ENCODE measurements around the gene SORD.
"Not testable (repeated sequence)": the region's sequence is repeated elsewhere in the genome, so short reads cannot be mapped to it uniquely, and the experiment has no call there.

SORD gene

DNA sequence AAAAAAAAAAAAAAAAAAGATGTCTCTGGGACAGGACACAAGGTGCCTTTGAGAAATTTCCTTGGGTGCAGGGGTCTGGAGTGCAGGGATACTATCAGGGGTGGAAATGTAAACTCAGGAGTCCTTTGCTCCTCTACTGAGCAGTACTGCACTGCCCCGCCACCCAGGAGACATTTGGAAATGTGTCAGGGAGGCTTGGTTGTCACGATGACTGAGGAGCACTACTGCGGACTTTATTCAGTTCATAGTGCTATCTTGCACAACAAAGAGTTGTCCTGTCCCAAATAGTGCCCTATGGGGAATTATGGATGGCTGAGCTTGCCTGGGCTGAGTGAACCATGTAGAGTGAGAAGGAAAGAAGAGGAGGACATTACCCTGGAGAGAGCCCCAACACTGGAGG is 2.6 kb downstream of the SORD start:
- DNase-seq: not testable (repeated sequence)

DNA sequence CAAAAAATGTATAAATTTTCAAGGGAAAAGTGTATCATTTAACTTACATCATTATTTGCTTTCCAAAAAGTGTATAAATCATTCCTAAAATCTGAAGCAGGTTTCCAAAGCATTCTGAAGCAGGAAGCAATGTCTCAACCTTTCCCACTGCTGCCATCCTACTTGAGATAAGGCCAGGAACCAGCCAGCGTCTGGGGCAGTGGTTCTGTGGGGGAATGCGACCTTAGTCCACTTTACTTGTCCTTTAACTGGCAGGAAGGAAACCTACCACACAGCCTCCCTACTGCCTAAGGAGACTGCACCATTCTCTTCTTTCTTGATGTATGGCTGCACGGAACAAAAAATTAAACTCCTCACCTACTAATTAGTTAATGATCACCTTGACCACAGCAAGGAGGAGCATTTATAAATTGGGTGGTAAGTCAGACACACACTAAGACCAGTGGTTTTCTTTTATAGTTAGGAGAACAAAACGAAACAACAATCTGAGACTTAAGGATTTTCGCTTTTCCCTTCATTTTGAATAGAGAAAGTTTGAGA is 3.7 kb downstream of the SORD start:
- no peak for DNase-seq

DNA sequence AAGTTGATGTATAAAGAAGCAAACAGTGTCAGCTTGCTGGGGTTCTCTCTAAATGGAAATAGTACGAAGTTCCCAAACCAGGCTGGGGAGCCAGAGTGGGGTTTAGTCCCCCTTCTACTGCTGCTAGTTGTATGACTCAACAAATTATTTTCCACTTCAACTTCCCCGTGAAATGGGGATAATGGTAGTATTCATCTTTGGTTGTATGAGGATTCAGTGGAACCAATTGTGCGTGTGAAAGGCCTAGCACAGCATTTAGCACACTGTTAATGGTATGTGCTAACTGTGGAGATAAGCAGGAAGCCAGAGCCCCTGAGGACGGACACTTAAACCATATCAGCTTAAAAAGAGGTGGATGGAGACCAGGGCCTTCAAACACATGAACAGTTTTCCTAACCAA is 4.2 kb downstream of the SORD start:
- no peak for DNase-seq

DNA sequence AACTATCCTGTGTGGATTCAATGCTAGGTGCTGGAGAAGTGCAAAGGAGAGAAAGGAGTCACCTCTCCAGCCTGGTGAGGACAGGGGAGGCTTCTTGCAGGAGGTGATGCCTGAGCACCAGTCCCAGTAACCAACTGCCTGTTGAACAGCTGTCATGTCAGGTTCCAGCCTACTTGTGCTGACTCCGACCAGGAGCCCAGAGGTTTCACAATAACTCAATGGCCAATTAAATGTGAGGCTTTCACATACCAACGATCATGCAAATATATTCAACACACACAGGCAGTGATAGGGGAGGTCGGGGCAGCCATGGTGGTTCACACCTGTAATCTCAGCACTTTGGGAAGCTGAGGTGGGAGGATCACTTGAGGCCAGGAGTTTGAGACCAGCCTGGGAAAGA is 7.7 kb downstream of the SORD start:
- no peak for DNase-seq

- not testable (repeated sequence) for DNase-seq
Observed at GRCh38 chr15:45031522-45032028, 8.6 kb downstream of the SORD start.

GRCh38 chr15:45032501-45032900 is 9.5 kb downstream of the SORD start:
- not testable (repeated sequence) for DNase-seq

DNA sequence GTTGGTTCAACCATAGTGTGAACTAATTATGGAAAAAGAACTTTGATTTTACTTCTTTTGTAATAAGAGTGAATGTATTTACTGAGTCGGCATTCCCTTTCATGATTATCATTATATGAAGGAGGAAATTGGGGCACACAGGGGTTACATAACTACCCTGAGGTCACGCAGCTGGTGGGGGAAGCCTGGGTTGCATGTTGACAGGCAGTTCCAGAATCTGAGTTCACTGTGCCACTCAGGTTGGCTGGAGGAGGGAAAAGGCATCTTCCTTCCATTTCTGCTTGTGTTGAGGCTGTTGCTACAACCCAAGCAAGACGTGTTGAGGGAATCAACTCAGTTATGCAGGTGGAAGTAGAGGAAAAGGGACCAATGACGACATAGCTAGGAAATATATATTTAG is 11.1 kb downstream of the SORD start:
- not testable (repeated sequence) for DNase-seq

GRCh38 chr15:45034600-45035375 is 11.8 kb downstream of the SORD start:
- DNase-seq: not testable (repeated sequence)

DNA sequence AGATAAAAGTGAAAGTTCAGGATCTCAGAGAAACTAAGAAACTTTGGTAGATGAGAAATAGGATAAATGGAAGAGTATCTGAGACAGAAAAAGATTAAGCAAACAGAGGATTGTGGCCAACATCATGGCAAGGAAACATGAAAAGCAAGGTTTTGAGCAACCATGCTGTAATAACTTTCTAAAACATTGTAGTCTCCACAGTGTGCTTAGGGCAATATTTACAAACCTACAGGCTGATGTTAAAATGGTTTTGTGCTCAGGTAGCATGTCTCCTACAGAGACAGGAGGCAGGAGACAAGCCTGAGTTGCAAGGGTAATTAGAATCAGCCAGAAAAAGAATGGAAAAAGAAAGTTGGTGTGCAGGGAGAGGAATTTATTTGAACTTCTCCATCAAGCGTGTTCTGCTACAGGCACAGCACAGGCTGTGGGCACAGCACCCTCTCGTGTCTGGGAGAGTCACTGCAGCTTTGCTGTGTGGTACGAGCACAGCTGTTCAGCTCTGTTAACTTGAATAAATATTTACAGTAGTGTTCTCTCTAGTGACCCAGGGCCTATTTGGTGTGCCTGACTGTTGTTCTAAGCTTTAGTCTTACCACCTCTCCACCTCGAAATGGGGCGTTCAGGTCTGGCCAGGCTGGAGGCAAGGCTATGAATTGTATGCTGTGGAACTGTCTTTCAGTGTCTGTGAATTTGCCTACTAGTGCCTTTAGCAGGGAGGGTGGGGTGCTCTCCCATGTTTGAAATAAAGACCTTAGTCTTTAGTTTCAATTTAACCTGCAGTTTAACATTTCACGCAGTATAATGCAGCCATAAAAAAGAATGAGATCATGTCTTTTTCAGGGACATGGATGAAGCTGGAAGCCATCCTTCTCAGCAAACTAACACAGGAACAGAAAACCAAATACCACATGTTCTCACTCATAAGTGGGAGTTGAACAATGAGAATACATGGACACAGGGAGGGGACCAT is 14.1 kb downstream of the SORD start:
- peak; percentile 78 for DNase-seq

- no peak for DNase-seq
Observed at GRCh38 chr15:45037936-45038335, 14.9 kb downstream of the SORD start.

DNA sequence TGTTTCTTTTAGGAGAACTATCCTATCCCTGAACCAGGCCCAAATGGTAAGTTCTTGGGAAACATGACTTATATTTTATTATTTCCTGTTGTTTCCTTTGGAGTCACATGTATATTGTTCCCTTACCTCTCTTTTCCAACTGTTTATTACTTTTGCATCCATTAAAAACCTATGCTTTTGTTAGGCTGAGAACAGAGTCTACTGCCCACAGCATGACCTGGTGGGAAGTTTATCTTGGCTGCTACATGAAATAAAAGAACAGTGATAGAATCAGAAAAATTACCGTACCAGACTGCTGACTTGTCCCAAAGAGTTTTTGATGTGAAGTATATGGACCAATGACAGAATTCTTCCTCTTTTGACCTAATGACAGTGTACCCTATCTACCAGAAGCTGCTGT is 17.4 kb downstream of the SORD start:
- DNase-seq: not testable (repeated sequence)

- DNase-seq: not testable (repeated sequence)
Observed at GRCh38 chr15:45041538-45041937, 18.5 kb downstream of the SORD start.

DNA sequence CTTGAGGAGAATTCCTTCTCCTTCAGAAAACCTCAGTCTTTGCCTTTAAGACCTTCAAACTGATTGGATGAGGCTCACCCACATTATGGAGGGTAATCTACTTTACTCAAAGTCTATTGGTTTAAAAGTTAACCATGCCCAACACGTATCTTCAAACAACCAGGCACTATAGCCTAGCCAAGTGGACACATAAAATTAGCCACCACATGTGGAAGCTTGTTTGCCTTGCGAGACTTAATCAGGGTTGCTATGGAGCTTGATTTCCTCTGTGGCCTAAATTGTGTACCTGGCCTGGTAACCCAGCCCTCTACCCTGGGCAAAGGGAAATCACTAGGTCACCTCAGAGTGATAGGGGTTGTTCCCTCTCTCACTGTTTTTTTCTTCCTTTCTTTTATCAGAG is 19.9 kb downstream of the SORD start:
- DNase-seq: not testable (repeated sequence)

GRCh38 chr15:45044270-45044669 is 21.3 kb downstream of the SORD start:
- not testable (repeated sequence) for DNase-seq

DNA sequence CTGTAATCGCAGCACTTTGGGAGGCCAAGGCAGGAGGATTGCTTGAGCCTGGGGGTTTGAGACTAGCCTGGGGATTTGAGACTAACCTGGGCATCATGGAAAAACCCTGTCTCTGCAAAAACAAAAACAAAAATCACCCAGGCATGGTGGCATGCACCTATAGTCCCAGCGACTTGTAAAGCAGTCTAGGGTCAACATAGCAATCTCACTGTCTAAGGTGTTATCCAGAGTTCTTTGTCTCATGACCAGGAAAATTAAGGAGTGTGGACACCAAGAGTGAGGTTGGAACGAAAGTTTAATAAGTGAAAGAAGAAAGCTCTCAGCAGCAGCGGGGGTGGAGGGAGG is 25.4 kb downstream of the SORD start:
- DNase-seq: not testable (repeated sequence)

DNA sequence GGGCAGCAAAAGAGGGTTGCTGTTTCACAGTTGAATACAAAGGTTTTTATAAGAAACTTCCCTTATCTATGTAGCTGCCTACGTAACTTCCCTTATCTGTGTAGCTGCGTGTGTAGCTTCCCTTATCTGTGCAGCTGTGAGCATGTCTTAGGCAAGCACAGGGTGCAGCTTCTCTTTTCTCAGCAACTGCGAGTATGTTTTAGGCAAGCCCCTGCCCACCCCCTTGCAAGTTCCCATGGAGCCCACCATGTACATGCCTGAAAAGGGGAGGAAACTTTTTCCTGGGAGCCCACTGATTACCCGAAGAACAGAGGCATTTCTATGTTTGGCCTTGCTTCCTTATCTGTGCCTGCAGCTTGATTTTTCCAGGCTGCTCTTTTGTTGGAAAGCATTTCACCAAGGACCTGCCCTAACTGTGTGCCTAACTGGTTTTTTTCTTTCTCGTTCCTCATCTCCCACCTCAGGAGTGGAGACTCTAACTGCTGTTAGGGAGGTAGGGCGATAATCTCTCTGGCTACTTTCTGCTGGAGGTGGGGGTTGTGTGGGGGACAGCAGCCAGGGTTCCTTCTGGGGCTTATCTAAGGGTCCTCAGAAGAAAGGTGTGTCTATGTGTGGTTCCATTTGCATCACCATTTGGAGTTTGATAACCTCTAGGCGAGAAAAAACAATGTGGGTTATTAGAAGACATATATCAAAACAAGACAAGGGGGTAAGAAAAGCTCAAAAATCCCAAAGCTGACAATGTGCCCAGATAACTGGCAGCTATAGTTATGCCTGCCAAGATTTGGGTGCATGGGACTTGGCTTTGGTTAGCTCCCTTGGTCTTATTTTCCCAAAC is 26.0 kb downstream of the SORD start:
- DNase-seq: no peak

GRCh38 chr15:45050587-45050986 is 27.6 kb downstream of the SORD start:
- no peak for DNase-seq

- DNase-seq: not testable (repeated sequence)
Observed at GRCh38 chr15:45052676-45053075, 29.7 kb downstream of the SORD start.

DNA sequence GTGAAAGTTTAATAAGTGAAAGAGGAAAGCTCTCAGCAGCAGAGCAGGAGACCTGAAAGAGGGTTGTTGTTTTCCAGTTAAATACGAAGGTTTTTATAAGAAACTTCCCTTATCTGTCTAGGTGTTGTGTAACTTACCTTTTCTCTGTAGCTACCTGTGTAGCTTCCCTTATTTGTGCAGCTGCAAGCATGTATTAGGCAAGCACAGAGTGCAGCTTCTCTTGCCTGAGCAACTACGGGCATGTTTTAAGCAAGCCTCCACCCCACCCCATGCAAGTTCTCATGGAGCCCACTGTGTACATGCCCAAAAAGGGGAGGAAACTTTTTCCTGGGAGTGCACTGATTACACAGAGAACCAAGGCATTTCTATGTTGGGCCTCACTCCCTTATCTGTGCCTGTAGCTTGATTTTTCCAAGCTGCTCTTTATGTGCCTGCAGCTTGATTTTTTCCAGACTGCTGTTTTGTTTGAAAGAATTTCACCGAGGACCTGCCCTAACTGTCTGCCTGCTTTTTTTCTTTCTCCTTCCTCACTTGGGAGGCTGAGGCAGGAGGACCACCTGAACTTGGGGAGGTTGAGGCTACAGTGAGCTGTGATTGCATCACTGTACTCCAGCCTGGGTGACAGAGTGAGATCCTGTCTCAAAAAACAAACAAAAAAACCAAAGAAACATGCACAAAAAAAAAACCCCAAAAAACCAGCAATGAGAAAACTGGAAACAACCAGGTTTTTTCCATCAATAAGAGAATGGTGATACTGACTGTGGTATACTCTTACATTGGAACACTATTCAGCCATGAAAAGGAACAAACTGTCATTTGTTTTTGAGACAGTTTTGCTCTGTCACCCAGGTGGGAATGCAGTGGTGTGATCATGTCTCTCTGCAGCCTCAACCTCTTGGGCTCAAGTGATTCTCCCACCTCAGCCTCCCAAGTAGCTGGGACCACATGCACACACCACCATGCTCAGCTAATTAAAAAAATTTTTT is 36.0 kb downstream of the SORD start:
- DNase-seq: not testable (repeated sequence)

DNA sequence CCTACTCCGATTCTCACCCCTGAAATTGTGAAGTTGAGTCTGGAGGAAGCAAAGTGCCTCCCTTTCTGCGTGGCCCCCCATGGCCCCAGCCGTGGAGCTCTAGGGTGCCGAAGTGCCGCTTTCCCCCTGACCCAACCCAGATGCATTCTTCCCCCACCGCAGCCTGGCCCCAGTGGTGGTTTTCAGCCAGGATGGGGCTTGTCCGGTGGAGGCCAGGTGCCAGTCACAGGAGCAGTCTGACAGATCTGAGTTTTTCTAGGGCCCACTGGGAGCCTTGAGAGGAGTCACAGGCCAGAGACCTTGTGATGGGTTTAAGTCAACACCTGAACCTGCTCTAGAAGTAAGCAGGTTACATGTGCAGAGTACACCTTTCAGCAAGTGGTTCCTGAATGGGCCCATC is 39.3 kb downstream of the SORD start:
- not testable (repeated sequence) for DNase-seq

GRCh38 chr15:45064386-45064785 is 41.4 kb downstream of the SORD start:
- DNase-seq: no peak
